Frontal cortex (tissue), 4 donors: ENCODE data around the gene ANO7. TPM values are rescaled to one million over a fixed set of nuclear protein-coding genes. Genes with fewer than 3 reads are reported as not detected.
A peak's percentile ranks its signal among the peaks of the same experiment; 100 is the strongest.

Experiments used
- DNase-seq, 2 donors: peaks; one replicate each; pipeline ENCODE4 v3.0.0; 2012; ENCODE audit warnings: low spot score in 2 of 2
- FAIRE-seq: peaks from 2 replicates; lab custom pipeline; 2012; peaks lifted over from hg19 to GRCh38; lab: Jason Lieb, UNC
- total RNA-seq: library from RNA; depleted of rRNA; stranded (reverse); fragments of >200 nt; gene quantifications from one replicate; pipeline ENCODE4 v1.2.3, GENCODE V29; 2014
- donor health status: control.
- donor health status: control.
- donor health status: control.

ANO7 gene
- total RNA-seq, 1 donor from 2014 or later = 0.41 TPM

GRCh38 chr2:241204010-241204384, 15.5 kb downstream of the ANO7 start:
- no peak for DNase-seq
- no peak for FAIRE-seq

GRCh38 chr2:241204490-241204889, 16.0 kb downstream of the ANO7 start:
- no peak for DNase-seq
- no peak for FAIRE-seq

- DNase-seq (no peak), FAIRE-seq (no peak)
Observed at GRCh38 chr2:241205086-241205485, 16.6 kb downstream of the ANO7 start.

GRCh38 chr2:241207151-241207550, 18.7 kb downstream of the ANO7 start:
- DNase-seq = no peak
- FAIRE-seq = no peak

- DNase-seq (no peak), FAIRE-seq (no peak)
Observed at GRCh38 chr2:241207641-241208040, 19.2 kb downstream of the ANO7 start.

- DNase-seq (peak in 1 of 2 donors; percentile 52), FAIRE-seq (no peak)
Observed at GRCh38 chr2:241208058-241208457, 19.6 kb downstream of the ANO7 start.

GRCh38 chr2:241209271-241209670, 20.8 kb downstream of the ANO7 start:
- no peak for DNase-seq
- FAIRE-seq = no peak

GRCh38 chr2:241211276-241211675, 22.8 kb downstream of the ANO7 start:
- no peak for DNase-seq
- FAIRE-seq = no peak

GRCh38 chr2:241213041-241213440, 24.6 kb downstream of the ANO7 start:
- no peak for FAIRE-seq
- DNase-seq = peak in 1 of 2 donors; percentile 29

- FAIRE-seq = no peak
Observed at GRCh38 chr2:241213567-241213966, 25.1 kb downstream of the ANO7 start.

GRCh38 chr2:241214209-241214608, 25.7 kb downstream of the ANO7 start:
- no peak for FAIRE-seq
- no peak for DNase-seq

More at GRCh38 chr2:241213567-241213966, 25.1 kb downstream of the ANO7 start:
- DNase-seq = peak in 1 of 2 donors; percentile 14

- no peak for FAIRE-seq
- peak in 1 of 2 donors; percentile 17 for DNase-seq
Observed at GRCh38 chr2:241214766-241215165, 26.3 kb downstream of the ANO7 start.

- FAIRE-seq (no peak), DNase-seq (no peak)
Observed at GRCh38 chr2:241215421-241215820, 26.9 kb downstream of the ANO7 start.

GRCh38 chr2:241216211-241216761, 27.8 kb downstream of the ANO7 start:
- DNase-seq = no peak

GRCh38 chr2:241217320-241218031, 29.0 kb downstream of the ANO7 start:
- no peak for FAIRE-seq
- peak; percentile 85 to 92 for DNase-seq

More at GRCh38 chr2:241216211-241216761, 27.8 kb downstream of the ANO7 start:
- no peak for FAIRE-seq

GRCh38 chr2:241218131-241219029, 29.9 kb downstream of the ANO7 start:
- peak; percentile 66 to 70 for DNase-seq
- no peak for FAIRE-seq

GRCh38 chr2:241219030-241219382, 30.5 kb downstream of the ANO7 start:
- no peak for DNase-seq
- no peak for FAIRE-seq

- DNase-seq = no peak
- FAIRE-seq = no peak
Observed at GRCh38 chr2:241219856-241220356, 31.4 kb downstream of the ANO7 start.

- FAIRE-seq (no peak), DNase-seq (no peak)
Observed at GRCh38 chr2:241223211-241224017, 34.9 kb downstream of the ANO7 start.
